ENCODE data around the gene SLC16A9. TPM values are rescaled to one million over a fixed set of nuclear protein-coding genes. Genes with fewer than 3 reads are reported as not detected.
"Not testable (repeated sequence)": the region's sequence is repeated elsewhere in the genome, so short reads cannot be mapped to it uniquely, and the experiment has no call there.

SLC16A9 gene
- total RNA-seq, 2 donors from 2014 or later, result 0.90 to 1.5 TPM

GRCh38 chr10:59651902-59652301 lies 57.7 kb downstream of the SLC16A9 start:
- Histone ChIP-seq H3K4me3 (no peak overlapping the region), H3K4me1 (peaks cover 0 to 5% of the 10 kb centered on the region in 2 donors), H3K9me3 (no peaks in the 10 kb centered on the region), H3K27ac (no peak overlapping the region), H3K27me3 (no peaks in the 10 kb centered on the region), H3K36me3 (no peaks in the 10 kb centered on the region)
- DNase-seq (ENCODE audit: low spot score), result no peak
- TF ChIP-seq CTCF (IDR thresholded peaks at IDR 0.05), result no peak

DNA sequence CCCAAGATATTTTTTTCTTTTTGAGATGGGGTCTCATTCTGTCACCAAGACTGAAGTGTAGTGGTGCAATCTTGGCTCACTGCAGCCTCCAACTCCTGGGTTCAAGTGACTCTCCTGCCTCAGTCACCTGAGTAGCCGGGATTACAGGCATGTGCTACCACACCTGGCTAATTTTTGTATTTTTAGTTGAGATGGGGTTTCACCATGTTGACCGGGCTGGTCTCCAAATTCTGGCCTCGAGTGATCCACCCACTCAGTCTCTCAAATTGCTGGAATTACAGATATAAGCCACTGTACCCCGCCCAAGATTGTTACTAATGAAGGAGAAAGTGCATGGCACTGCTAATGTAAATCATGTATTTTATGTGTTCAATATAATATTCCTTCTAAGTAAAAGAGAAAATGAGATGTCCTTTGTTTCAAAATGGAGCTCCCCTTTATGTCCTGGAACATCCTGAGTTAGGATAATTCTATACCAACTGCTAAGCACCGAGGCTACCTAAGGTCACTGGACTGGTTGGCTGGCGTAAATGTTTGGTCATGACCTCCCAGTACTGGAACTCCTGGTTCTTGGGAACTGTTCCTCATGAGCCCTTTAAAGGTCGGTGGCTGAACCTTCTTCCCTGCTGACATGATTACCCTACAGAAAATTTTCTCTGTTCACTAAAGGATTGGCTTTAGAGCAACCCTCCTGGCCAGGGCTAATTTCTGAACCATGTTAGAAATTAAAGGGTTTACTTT lies 59.9 kb downstream of the SLC16A9 start:
- Histone ChIP-seq H3K4me3 (no peak overlapping the region), H3K27me3 (no peaks in the 10 kb centered on the region), H3K36me3 (no peaks in the 10 kb centered on the region), H3K9me3 (peaks cover 0 to 12% of the 10 kb centered on the region in 2 donors), H3K4me1 (peaks cover 0 to 5% of the 10 kb centered on the region in 2 donors), H3K27ac (no peak overlapping the region)
- TF ChIP-seq CTCF (IDR thresholded peaks at IDR 0.05), result no peak
- no peak for DNase-seq (ENCODE audit: low spot score)

- H3K4me1 ChIP-seq, result peaks cover 0 to 5% of the 10 kb centered on the region in 2 donors
- H3K27ac ChIP-seq, result no peak overlapping the region
- no peaks in the 10 kb centered on the region for H3K36me3 ChIP-seq
- no peak for DNase-seq (ENCODE audit: low spot score)
- H3K9me3 ChIP-seq, result peaks cover 0 to 16% of the 10 kb centered on the region in 2 donors
- H3K27me3 ChIP-seq, result no peaks in the 10 kb centered on the region
- no peak overlapping the region for H3K4me3 ChIP-seq
- no peak for TF ChIP-seq CTCF (IDR thresholded peaks at IDR 0.05)
These were observed 60.9 kb downstream of the SLC16A9 start for GRCh38 chr10:59648711-59649201.

DNA sequence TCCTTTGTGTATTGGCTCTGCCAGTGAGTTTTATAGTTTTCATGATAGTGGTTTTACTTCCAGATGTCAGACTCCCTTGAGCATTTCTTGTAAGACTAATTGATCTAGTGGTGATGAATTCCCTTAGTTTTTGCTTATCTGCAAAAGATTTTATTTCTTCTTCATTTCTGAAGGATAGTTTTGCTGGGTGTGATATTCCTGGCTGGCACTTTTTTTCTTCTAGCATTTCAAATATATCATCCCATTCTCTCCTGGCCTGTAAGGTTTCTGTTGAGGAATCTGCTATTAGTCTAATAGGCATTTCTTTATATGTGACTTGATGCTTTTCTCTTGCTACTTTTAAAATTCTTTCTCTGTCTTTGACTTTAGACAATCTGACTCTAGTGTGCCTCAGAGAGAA lies 64.8 kb downstream of the SLC16A9 start:
- no peak for DNase-seq (ENCODE audit: low spot score)
- H3K27me3 ChIP-seq, result no peaks in the 10 kb centered on the region
- H3K27ac ChIP-seq, result no peak overlapping the region
- TF ChIP-seq CTCF (IDR thresholded peaks at IDR 0.05), result no peak
- no peaks in the 10 kb centered on the region for H3K36me3 ChIP-seq
- H3K9me3 ChIP-seq, result peaks cover 0 to 16% of the 10 kb centered on the region in 2 donors
- H3K4me3 ChIP-seq, result no peak overlapping the region
- peaks cover 0 to 5% of the 10 kb centered on the region in 2 donors for H3K4me1 ChIP-seq

- not testable (repeated sequence) for H3K4me3 ChIP-seq; DNase-seq (ENCODE audit: low spot score); H3K36me3 ChIP-seq; H3K4me1 ChIP-seq; H3K27me3 ChIP-seq; H3K27ac ChIP-seq
- H3K9me3 ChIP-seq, result peaks cover 0 to 16% of the 10 kb centered on the region in 2 donors
These were observed 68.0 kb downstream of the SLC16A9 start for GRCh38 chr10:59641688-59642087.

- Histone ChIP-seq H3K4me1 (no peaks in the 10 kb centered on the region), H3K27me3 (no peaks in the 10 kb centered on the region), H3K36me3 (no peaks in the 10 kb centered on the region), H3K9me3 (no peaks in the 10 kb centered on the region), H3K4me3 (no peak overlapping the region), H3K27ac (no peak overlapping the region)
- no peak for DNase-seq (ENCODE audit: low spot score)
- no peak for TF ChIP-seq CTCF (IDR thresholded peaks at IDR 0.05)
These were observed 74.0 kb downstream of the SLC16A9 start for GRCh38 chr10:59635502-59636290.

All from right atrium auricular region (tissue), 2 donors.